GM03348 (cell line): Measurements from ENCODE around the gene PNO1.
"Not testable (repeated sequence)": the region's sequence is repeated elsewhere in the genome, so short reads cannot be mapped to it uniquely, and the experiment has no call there.

Experiments
- DNase-seq: peaks from one replicate; pipeline ENCODE4 v3.0.0; 2012; ENCODE audit warnings: low spot score

The PNO1 gene

DNA sequence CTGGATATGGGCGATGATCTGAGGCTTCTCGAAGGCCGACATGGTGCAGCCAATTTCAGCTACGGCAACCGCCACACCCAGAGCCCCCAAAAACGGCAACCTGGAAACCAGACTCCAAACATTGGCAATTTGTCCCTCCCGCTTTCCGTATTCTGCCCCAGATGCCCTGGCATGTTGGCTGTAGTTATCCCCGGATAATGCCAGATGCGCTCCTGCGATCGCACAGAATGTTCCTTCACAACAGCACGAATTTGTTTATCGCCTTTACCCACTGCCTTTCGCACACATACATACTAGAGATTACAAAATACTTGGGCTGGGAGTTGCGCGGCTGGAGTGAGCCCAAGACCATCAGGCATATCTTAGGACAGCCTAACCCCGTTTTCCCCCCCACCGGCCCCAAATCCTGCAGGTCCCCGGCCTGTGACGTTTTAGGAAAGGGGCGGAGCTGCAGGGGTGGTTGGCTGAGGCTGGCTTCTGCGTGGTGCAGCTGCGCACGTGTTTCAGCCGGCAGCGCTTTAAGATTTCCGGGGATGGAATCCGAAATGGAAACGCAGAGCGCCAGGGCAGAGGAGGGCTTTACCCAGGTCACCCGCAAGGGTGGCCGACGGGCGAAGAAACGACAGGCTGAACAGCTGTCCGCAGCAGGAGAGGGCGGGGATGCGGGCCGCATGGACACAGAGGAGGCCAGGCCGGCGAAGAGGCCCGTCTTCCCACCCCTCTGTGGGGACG is at the start of gene PNO1:
PNO1 (plus strand) TSS at position 487 of the 732 bp plus-strand sequence; CDS start at position 534, 47 bp downstream.
- peak; percentile 99 for DNase-seq

DNA sequence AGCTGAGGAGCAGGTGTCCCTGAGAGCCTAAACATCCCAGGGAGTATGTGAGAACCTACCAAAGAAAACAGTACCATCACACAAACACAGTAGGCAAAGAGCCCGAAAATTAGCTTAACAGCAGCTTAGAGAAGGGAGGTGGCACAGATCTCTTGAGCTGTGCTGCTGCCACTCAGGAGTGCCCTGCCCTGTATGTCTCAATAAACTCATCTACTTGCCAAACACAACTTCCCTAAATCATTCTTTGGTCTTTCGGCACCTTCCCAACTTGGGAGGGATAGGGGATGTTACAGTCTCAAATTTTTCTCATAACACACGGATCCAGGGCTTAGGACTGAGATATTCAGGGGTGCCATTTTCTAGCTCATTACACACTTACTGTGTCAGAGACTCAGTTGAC is 49.6 kb upstream of the PNO1 start:
- no peak for DNase-seq

DNA sequence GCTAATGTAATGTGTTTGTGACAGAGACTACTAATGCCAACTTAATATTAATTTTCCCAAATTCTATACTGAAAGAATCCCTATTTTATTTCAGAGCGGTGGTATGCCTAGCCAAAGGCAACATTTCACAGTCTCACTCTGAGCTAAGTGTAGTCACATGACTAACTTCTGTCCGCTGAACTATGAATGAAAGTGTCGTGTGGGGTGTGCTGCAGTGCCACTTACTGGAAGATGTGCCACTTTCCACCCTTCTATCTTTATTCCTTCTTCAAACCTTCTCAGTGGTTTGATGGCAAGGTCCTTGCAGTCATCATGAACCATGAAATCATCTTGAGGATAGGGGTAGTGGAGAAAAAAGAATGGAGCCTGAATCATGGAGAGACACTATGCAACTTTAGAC is 47.6 kb upstream of the PNO1 start:
- no peak for DNase-seq

DNA sequence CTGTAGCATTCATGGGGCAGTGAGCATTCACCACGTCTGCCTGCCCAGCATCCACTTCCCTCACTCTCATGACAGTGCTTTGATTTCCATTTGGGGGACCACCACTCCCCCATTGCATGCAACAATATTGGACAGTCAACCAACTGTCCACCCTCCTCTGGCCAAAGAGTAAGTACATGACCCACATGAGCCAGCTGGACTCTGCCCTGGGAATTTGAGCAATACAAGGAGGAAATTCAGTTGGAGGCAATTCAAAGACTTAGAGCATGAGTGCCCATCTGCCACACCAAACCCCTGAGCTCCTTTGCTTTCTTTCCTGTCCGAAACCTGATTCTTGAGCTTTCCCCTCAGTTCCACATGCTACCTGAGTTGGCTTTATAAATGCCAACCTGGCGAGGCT is 41.7 kb upstream of the PNO1 start:
- DNase-seq = no peak

DNA sequence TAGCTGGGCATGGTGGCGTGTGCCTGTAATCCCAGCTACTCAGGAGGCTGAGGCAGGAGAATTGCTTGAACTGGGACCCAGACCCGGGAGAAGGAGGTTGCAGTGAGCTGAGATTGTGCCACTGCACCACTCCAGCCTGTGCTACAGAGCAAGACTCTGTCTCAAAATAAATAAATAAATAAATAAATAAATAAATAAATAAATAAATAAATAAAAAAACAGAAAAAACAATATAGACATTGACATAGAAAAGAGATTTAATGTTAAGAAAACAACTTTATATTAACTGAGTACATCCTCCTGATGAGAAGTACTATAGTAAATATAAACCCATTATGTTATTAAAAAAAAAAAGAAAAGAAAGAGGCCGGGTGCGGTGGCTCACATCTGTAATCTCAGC is 39.8 kb upstream of the PNO1 start:
- DNase-seq = not testable (repeated sequence)

DNA sequence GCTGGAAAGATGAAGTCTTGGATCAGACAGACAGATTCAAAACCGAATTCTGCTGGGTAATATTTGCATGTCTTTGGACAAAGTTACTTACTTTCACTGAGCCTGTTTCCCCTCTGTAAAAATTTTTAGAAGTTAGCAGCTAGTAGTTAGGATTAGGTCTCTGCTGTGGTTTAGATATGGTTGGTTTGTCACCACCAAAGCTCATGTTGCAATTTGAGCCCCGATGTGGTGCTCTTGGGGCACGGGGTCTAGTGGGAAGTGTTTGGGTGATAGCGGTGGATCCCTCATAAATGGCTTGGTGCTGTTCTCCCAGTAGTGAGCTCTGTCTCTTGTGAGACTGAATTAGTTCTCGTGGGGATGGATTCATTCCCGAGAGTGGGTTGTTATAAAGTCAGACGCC is 38.9 kb upstream of the PNO1 start:
- DNase-seq = no peak

DNA sequence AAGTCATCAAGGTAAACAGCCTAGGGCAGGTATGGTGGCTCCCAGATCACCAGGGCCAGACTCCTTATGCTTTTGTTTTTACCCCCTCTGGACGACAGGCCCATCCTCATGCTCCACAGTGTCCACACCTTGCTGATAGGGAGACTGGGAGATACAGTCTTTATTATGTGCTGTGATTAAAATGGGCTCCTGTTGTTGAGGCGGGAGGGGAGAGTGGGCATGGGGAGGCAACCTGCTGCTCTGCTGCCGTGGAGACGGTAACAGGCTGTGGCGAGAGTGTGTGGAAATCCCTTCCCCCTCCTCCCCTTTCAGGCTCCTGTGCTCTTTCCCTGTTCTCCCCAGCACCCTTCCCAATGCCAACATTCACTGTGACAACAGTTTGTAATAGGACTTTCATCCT is 38.2 kb upstream of the PNO1 start:
- DNase-seq = no peak

DNA sequence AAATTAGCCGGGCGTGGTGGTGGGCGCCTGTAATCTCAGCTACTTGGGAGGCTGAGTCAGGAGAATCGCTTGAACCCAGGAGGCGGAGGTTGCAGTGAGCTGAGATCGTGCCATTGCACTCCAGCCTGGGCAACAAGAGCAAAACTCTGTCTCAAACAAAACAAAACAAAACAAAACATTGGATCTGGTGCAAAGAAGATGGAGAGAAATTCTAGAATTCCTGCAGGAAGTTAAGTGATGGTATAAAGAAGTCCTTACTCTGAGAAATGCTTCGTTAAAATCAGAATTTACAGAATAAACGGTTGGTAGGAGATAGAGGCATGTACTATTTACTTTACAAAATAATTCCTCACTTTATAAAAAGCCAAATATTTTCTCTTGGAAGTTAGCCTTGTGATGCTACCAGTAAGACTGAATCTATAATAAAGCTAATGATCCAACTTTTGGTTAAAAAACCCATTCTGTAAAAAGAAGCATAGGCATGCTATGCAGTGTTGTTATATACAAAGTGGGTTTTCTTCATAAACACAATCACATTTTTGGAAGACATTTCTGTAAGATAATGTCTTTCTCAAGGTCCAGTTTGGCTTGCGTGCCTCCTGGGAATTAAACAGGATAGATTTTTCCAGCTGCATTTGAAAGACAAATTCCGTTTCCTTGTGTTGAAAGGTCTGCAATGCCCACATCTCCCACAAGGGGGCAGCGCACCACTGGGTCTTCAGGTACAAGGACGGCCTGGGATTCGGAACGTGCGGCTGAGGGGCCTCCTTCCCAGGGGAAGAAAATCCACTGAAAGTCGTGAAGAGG is 35.6 kb upstream of the PNO1 start:
- DNase-seq = peak; percentile 86

DNA sequence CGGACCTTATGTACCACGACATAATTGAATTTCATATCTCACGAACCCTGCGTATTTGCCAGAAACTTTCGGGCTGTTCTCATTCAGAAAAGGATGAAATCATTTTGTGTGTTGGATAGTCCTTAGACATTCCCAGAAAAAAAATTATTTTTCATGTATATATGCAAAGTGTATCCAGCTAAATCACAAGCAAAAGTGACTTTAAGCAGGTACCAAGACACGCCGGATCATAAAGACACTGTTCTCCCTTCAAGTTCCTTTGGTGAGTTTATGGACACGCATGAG is 35.1 kb upstream of the PNO1 start:
- DNase-seq = no peak

DNA sequence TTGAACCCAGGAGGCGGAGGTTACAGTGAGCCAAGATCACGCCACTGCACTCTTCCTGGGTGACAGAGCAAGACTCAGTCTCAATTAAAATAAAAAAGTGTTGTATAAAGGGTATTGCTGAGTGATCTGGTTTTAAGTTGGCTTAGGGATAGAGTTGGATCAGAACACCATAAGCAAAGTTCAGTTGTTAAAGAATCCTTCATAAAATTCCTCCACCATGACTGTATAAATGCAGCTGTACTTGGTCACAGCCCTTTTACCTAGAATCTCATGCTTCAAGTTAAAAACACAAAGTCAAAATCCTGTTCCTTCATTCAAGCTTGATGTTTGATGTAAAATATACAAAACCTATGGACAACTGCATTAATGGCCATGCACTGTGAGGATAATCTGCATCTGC is 33.4 kb upstream of the PNO1 start:
- peak; percentile 39 for DNase-seq

DNA sequence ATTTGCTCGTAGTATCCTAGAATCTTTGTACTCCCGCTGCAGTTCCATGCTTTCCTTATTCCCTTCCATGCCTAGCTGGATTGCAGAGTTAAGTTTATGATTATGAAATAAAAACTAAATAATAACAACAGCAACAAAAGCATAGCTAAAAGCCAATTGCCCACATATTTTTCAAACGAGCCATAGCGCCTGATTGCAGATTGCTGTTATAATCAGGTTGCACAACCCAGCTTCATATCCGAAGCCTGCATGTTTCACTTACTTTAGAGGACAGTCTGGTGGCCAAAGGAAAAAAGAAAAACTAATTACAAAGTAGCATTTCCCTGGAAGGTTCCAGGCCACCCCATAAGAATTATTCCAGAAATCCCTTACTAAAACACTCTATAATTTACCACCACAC is 31.9 kb upstream of the PNO1 start:
- no peak for DNase-seq

DNA sequence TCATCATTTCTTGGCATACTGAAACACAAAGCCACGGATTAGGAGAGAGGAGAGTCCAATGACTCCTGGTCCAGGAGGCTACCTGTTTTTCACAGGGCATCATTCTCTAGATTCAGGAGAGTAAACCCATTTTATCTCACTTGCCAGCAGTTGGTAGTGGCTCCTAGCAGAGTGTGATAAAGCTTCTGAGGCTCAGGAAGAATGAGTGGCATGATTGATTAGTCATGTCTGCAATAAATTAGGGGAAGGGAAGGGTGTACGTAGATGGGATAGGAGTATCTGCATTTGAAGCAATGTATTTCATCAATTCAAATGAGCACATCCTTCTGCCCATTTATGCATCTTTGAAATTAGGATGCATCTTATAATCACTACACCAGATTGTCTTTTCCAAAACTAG is 31.1 kb upstream of the PNO1 start:
- DNase-seq = no peak

DNA sequence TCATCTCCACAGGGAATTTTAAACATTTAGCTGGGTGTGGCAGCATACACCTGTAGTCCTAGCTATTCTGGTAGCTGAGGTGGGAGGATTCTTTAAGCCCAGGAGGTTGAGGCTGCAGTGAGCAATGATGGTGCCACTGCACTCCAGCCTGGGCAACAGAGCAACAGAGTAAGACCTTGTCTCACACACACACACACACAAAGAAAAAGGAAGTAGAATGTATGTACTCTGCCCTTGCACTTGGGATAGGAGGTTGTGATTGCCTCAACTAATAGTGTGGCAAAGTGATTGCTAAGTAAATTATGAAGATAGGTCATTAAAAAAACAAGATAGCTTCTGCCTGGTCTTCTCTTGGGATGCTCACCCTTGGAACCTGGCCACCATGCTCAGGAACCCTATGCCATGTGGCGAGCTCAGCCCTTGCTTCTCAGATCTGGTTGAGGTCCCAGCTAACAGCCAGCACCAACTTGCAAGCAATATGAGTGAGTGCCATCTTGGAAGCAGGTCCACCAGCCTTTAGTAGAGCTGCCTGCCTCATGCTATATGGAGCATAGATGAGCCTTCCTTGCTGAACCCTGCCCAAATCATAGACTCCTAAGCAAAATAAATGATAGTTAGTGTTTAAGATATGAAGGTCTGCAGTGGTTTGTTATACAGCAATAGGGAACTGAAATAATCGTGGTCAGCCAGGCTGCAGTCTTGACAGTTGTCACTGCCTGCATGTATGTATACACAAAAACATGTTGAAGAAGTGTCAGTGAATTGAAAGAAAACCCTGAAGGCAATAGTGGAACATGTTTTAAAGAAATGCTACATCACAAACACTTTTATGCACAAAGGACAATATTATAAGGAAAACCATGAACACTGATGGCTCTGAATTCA is 30.1 kb upstream of the PNO1 start:
- no peak for DNase-seq

DNA sequence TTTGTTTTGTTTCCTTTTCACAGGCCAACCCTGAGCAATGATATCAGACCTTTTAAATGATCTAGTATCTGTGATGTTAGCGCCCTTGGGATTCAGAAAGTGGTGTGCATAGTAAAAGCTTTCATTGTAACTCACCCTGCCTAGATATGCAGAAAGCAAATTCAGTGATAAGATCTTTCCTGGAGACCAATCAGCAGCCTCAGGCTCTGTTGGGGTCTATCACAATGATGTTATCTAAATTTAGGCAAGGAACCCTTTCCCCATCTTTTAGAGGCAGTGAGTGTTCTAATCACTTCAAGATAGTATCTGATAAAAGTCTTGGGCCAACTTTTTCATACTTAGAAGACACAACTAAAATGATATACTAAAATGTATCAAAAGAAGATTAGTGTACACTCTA is 23.6 kb upstream of the PNO1 start:
- DNase-seq = no peak

DNA sequence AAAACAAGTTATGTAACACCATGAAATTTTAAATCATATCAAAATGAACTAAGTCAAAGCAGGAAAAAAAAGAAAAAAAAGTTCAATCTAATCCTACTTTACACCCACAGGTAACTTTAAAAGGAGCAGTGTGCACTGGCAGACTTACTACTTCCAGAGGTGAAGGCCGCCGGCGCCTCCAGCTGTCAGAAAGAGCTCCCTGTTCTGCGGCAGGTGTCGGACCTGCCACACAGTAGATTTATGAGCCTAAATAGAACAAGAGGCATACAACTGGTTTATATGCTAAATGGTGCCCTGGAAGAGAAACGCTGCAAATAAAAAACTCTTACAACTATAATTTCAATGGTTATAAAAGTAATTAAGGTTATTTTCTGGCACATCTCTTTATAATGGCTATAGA is 23.1 kb upstream of the PNO1 start:
- no peak for DNase-seq

DNA sequence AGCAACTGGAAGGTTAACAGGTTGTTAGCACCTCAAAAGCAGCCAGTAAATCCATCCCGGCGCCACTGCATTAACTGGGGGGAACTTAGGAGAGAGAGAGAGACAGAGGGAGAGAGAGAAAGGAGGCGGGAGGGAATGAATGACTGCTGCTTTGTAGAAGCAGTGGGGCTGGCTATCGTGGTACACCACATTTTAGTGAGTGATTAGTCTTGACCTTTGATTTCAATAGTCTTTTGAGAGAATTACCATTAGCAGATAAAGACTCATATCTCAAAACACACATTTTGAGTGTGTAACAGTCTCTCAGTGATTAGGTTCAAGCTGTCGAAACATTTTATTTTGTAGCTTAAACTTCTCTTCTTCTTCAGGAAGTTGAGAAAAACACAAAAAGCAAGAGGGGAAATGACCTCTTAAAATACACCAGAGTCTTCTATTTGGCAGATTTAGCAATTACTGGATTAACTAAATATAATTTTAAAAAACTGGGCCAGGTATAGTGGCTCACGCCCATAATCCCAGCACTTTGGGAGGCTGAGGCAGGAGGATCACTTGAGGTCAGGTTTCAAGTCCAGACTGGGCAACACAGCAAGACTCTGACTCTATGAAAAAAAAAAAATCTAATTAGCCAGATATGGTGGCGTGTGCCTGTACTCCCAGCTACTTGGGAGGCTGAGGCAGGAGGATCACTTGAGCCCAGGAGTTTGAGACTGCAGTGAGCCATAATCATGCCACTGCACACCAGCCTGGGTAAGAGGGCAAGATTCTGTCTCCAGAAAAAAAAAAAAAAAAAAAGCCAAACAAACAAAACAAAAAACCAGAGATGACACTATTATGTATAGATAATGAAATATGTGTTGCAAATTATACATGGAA is 22.0 kb upstream of the PNO1 start:
- no peak for DNase-seq

DNA sequence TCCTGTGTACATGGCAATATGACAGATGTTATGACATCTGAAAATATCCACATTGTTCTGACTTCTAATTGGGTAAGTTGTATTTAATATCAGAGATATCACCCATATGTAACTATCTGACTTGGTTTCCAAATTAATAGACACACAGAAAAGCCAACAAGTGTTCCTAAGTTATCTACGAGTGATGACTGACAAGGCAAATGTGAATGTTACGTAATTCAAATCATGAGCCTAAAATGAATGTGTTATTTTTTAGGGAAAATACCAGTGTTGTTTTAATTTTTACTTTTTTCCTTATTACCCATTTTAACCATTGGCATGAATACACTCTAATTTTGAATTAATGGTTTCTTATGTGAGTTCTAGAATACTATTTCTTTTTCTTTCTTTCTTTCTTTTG is 15.8 kb upstream of the PNO1 start:
- no peak for DNase-seq

DNA sequence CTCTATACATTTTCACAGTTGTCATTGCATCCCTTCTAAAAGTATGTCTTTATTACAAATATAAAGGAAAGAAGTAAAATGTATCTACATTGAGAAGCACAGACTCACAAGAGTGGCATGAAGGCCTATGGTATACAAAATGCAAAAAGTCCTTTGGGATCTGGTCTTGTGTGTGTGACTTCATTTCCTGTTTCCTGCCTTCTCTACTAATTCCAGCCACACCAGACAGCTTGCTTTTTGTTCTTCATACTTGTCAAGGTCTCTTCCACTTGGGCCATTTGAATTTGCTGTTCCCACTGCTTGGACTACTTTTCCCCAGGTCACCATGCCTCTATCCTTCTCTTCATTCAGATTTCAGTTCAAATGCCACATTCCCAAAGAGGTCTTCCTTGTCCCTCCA is 6.7 kb upstream of the PNO1 start:
- DNase-seq = no peak

DNA sequence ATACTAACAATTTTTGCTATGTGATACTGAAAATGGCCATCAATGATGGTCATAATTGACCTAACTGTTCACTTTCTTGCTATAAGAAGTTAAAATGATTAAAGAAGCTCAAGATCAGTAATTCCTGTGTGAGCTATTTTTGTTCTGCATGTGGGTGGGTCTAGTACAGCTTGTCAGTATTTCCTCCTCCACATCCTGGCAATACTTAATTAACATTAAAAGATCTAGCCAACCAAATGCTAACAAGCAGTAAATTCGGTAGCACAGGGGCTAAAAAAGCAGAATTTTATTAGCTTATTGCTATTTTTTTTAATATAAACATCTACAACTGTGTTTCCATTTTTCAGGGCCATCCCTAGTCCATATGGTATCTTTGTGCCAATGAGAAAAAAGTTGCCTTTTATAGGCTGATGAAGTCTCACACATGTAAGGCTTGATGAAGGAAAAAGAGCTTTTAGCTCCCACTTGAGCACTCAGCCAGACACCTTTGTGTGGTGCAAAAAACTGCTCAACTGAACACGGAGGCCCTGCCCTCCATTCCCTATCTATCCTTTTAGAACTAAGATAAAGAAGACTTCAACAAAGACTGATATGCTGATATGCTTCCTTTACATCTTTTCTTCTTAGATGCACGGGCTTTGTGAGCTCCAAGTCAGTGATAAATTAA is 4.9 kb upstream of the PNO1 start:
- no peak for DNase-seq

DNA sequence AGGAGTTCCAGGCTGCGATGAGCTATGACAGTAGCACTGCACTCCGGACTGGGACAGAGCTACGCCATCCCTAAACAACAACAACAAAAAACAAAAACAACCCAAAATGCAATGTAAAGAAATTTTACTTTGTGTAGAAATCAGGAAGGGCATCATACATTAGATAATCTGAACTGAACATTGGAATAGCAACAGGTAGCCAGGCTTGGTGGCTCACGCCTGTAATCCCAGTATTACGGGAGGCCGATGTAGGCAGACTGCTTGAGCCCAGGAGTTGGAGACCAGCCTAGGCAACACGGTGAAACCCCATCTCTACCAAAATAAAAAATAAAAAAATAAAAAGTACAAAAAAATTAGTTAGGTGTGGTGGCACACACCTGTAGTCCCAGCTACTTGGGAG is 2.1 kb upstream of the PNO1 start:
- no peak for DNase-seq

DNA sequence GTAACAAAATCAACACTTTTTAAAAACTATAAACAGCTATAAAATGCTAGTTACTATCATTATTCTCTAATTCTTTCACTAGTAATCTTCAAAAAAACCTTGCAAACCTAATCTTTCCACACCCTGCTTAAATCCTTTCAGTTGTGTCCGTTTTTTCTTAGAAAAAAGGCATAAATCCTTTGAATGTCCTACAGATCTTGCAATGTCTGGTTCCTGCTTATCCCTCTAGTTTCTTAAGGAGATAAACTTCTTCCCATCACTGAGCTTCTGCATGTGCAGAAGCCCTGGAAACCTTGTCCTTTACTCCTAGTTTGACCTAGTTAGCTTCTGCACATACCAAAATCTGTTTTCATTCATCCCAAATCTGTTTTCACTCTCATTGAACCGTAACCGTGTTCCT is 1.3 kb upstream of the PNO1 start:
- no peak for DNase-seq
